Neural cell (in vitro differentiated cells): ENCODE data around the gene SH3PXD2B. TPM values are rescaled to one million over a fixed set of nuclear protein-coding genes. Genes with fewer than 3 reads are reported as not detected.

ENCODE experiments used
- H2AFZ ChIP-seq: fragments of 200-600, 300-800 bp; sonication (generic), shearing (Covaris generic); 2 replicates; pipeline ENCODE4 v1.6.0; 2014; ENCODE audit warnings: low read depth, mild to moderate bottlenecking, antibody characterized with exemption, low read length, moderate library complexity
- H3F3A ChIP-seq: fragments of 200-600 bp; shearing (Covaris generic); 2 replicates; pipeline ENCODE4 v1.6.1; 2016; ENCODE audit warnings: mild to moderate bottlenecking, moderate library complexity, mixed read lengths, antibody characterized with exemption, low read length; ENCODE audit not compliant: insufficient read depth, poor library complexity, severe bottlenecking
- H3K27ac ChIP-seq: fragments of 200-600, 300-800 bp; sonication (generic), shearing (Covaris generic); 2 replicates; pipeline ENCODE4 v1.5.1; 2014; ENCODE audit warnings: mild to moderate bottlenecking, low read length, moderate library complexity
- H3K27me3 ChIP-seq: fragments of 300-800, 200-600 bp; sonication (generic), shearing (Covaris generic); 2 replicates; pipeline ENCODE4 v1.6.0; 2014; ENCODE audit warnings: mild to moderate bottlenecking, low read depth, low read length, moderate library complexity; ENCODE audit not compliant: insufficient read depth
- H3K36me3 ChIP-seq: fragments of 300-800, 200-600 bp; sonication (generic), shearing (Covaris generic); 2 replicates; pipeline ENCODE4 v1.5.1; 2014; ENCODE audit warnings: mild to moderate bottlenecking, antibody characterized with exemption, low read length, moderate library complexity; ENCODE audit not compliant: insufficient read depth
- H3K4me2 ChIP-seq: fragments of 300-800, 200-600 bp; sonication (generic), shearing (Covaris generic); 2 replicates; pipeline ENCODE4 v1.6.0; 2014; ENCODE audit warnings: mild to moderate bottlenecking, low read length
- H3K4me3 ChIP-seq: fragments of 300-800, 200-600 bp; sonication (generic), shearing (Covaris generic); 2 replicates; pipeline ENCODE4 v1.5.1; 2014; ENCODE audit warnings: mild to moderate bottlenecking, low read length, moderate library complexity
- H3K79me2 ChIP-seq: fragments of 200-600 bp; shearing (Covaris generic); replicated peaks from 2 replicates; pipeline ENCODE4 v1.6.0; 2014; ENCODE audit warnings: mild to moderate bottlenecking, low read length, moderate library complexity; ENCODE audit not compliant: insufficient read depth
- H3K9ac ChIP-seq: fragments of 300-800, 200-600 bp; sonication (generic), shearing (Covaris generic); 2 replicates; pipeline ENCODE4 v1.6.1; 2016; ENCODE audit warnings: mild to moderate bottlenecking, low read length, mixed read lengths
- H3K9me2 ChIP-seq: fragments of 200-600 bp; shearing (Covaris generic); 2 replicates; pipeline ENCODE4 v1.6.1; 2016; ENCODE audit warnings: mild to moderate bottlenecking, low read length, mixed read lengths; ENCODE audit not compliant: insufficient read depth
- H3K9me3 ChIP-seq: fragments of 200-600, 300-800 bp; sonication (generic), shearing (Covaris generic); 2 replicates; pipeline ENCODE4 v1.6.1; 2016; ENCODE audit warnings: mild to moderate bottlenecking, mixed run types, low read length, moderate library complexity, mixed read lengths
- H4K20me1 ChIP-seq: fragments of 200-600 bp; shearing (Covaris generic); 2 replicates; pipeline ENCODE4 v1.6.1; 2016; ENCODE audit warnings: mild to moderate bottlenecking, mixed run types; ENCODE audit not compliant: insufficient read depth
- EP300 ChIP-seq: fragments of 450-650 bp; conservative IDR thresholded peaks from 2 replicates; pipeline ENCODE4 v1.6.1; 2014; ENCODE audit warnings: antibody characterized with exemption, mild to moderate bottlenecking, moderate library complexity; ENCODE audit not compliant: poor library complexity, severe bottlenecking
- EZH2 ChIP-seq: fragments of 200-600, 300-800 bp; shearing (Covaris generic), sonication (generic); IDR thresholded peaks from 2 replicates; pipeline ENCODE4 v1.6.1; 2014; ENCODE audit warnings: antibody characterized with exemption, low read length, borderline replicate concordance, mild to moderate bottlenecking; ENCODE audit not compliant: insufficient read depth, poor library complexity, severe bottlenecking
- MXI1 ChIP-seq: fragments of 450-650 bp; conservative IDR thresholded peaks from 2 replicates; pipeline ENCODE4 v1.6.1; 2014; ENCODE audit warnings: antibody characterized with exemption, mild to moderate bottlenecking; ENCODE audit not compliant: poor library complexity, severe bottlenecking
- POLR2AphosphoS5 ChIP-seq: IDR thresholded peaks from 2 replicates; pipeline ENCODE4 v1.6.1; 2012
- RAD21 ChIP-seq: fragments of 450-650 bp; conservative IDR thresholded peaks from 2 replicates; pipeline ENCODE4 v1.6.1; 2014; ENCODE audit warnings: antibody characterized with exemption, mild to moderate bottlenecking, moderate library complexity
- SMC3 ChIP-seq: fragments of 450-650 bp; conservative IDR thresholded peaks from 2 replicates; pipeline ENCODE4 v1.6.1; 2014; ENCODE audit warnings: antibody characterized with exemption, mild to moderate bottlenecking, moderate library complexity; ENCODE audit not compliant: poor library complexity
- TAF1 ChIP-seq: IDR thresholded peaks from 2 replicates; pipeline ENCODE4 v1.6.1; 2012; ENCODE audit warnings: low read depth
- polyA plus RNA-seq: library from polyadenylated mRNA; depleted of rRNA; stranded (reverse); fragments of >200 nt; gene quantifications from 2 replicates; pipeline ENCODE4 v1.2.3, GENCODE V29; 2014
- TF ChIP-seq, protein P1 (sequence below): fragments of 450-650 bp; IDR thresholded peaks from 2 replicates; pipeline ENCODE4 v1.5.1; 2014; ENCODE audit warnings: antibody characterized with exemption, mild to moderate bottlenecking, moderate library complexity; ENCODE audit not compliant: poor library complexity, severe bottlenecking
- TF ChIP-seq, protein P2 (sequence below): IDR thresholded peaks from 2 replicates; pipeline ENCODE4 v1.6.1; 2012; ENCODE audit warnings: borderline replicate concordance

The SH3PXD2B gene
- polyA plus RNA-seq, 1 donor from 2014 or later = 11.7 TPM

- Histone ChIP-seq H3K9ac (no peak overlapping the region), H3K36me3 (no peaks in the 10 kb centered on the region), H3K9me3 (no peaks in the 10 kb centered on the region), H3K4me3 (no peak overlapping the region), H3K4me2 (no peak overlapping the region), H3K27me3 (no peaks in the 10 kb centered on the region), H3K79me2 (peaks cover 12% of the 10 kb centered on the region), H2AFZ (no peak overlapping the region), H3F3A (no peaks in the 10 kb centered on the region), H4K20me1 (no peaks in the 10 kb centered on the region), H3K27ac (no peak overlapping the region), H3K9me2 (no peaks in the 10 kb centered on the region)
- TF ChIP-seq, protein P1, sequence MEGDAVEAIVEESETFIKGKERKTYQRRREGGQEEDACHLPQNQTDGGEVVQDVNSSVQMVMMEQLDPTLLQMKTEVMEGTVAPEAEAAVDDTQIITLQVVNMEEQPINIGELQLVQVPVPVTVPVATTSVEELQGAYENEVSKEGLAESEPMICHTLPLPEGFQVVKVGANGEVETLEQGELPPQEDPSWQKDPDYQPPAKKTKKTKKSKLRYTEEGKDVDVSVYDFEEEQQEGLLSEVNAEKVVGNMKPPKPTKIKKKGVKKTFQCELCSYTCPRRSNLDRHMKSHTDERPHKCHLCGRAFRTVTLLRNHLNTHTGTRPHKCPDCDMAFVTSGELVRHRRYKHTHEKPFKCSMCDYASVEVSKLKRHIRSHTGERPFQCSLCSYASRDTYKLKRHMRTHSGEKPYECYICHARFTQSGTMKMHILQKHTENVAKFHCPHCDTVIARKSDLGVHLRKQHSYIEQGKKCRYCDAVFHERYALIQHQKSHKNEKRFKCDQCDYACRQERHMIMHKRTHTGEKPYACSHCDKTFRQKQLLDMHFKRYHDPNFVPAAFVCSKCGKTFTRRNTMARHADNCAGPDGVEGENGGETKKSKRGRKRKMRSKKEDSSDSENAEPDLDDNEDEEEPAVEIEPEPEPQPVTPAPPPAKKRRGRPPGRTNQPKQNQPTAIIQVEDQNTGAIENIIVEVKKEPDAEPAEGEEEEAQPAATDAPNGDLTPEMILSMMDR = no peak
- TF ChIP-seq EP300 (no peak), SMC3 (no peak), MXI1 (no peak), POLR2AphosphoS5 (no peak), EZH2 (no peak), RAD21 (no peak), TAF1 (no peak)
- TF ChIP-seq, protein P2, sequence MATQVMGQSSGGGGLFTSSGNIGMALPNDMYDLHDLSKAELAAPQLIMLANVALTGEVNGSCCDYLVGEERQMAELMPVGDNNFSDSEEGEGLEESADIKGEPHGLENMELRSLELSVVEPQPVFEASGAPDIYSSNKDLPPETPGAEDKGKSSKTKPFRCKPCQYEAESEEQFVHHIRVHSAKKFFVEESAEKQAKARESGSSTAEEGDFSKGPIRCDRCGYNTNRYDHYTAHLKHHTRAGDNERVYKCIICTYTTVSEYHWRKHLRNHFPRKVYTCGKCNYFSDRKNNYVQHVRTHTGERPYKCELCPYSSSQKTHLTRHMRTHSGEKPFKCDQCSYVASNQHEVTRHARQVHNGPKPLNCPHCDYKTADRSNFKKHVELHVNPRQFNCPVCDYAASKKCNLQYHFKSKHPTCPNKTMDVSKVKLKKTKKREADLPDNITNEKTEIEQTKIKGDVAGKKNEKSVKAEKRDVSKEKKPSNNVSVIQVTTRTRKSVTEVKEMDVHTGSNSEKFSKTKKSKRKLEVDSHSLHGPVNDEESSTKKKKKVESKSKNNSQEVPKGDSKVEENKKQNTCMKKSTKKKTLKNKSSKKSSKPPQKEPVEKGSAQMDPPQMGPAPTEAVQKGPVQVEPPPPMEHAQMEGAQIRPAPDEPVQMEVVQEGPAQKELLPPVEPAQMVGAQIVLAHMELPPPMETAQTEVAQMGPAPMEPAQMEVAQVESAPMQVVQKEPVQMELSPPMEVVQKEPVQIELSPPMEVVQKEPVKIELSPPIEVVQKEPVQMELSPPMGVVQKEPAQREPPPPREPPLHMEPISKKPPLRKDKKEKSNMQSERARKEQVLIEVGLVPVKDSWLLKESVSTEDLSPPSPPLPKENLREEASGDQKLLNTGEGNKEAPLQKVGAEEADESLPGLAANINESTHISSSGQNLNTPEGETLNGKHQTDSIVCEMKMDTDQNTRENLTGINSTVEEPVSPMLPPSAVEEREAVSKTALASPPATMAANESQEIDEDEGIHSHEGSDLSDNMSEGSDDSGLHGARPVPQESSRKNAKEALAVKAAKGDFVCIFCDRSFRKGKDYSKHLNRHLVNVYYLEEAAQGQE = no peak
Measured at GRCh38 chr5:172430354-172430753, 24.0 kb downstream of the SH3PXD2B start.

DNA sequence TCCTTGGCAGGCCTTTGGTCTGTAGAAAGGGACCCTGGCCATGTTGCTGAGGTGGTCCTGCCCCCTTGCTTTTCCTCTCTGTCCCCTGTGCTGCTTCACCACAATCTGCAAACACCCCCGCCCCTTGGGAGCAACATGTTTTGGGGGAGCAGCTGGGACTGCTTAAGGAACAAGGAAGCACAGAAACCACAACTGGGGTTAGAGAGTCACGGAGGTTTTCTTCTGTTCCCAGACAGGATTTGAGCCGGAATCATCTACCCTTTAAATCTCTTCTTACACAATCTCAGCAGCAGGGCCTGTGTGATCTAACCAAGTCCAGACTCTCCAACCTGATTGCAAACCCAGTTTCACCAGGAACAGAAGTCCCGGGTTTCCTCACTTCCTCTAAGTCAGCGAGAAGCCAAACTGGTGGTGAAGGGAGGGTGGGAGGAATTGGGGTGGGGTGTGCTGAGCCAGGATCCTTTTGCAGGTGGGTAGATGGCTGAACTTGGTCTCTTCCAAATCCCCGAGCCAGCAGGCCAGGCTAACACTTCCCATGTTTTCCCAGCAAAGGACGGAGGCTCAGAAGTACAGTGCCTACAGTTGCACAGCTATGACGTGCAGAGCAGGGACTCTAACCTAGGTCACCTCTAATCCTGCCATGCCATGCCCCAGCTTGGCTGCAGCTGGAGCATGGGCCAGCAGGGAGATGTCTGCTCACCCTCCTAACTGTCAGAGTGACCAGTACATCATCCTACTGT, 25.0 kb downstream of the SH3PXD2B start:
- no peaks in the 10 kb centered on the region for H3K9me2 ChIP-seq
- H3K9me3 ChIP-seq = no peaks in the 10 kb centered on the region
- H3K79me2 ChIP-seq = peaks cover 12% of the 10 kb centered on the region
- no peak overlapping the region for H3K27ac ChIP-seq
- no peak for TF ChIP-seq MXI1
- H3K4me2 ChIP-seq = no peak overlapping the region
- no peaks in the 10 kb centered on the region for H3F3A ChIP-seq
- H3K9ac ChIP-seq = no peak overlapping the region
- no peaks in the 10 kb centered on the region for H4K20me1 ChIP-seq
- no peak overlapping the region for H3K4me3 ChIP-seq
- H2AFZ ChIP-seq = no peak overlapping the region
- H3K27me3 ChIP-seq = no peaks in the 10 kb centered on the region
- no peaks in the 10 kb centered on the region for H3K36me3 ChIP-seq
